IgD-negative memory B cell (primary cell): ENCODE results near the gene PAQR5. TPM values are rescaled to one million over a fixed set of nuclear protein-coding genes. Genes with fewer than 3 reads are reported as not detected.

ENCODE experiments used
- H3K27ac Mint-ChIP-seq, 3 donors: one replicate each; pipeline ENCODE4 v1.8.0; 2020 to 2022; ENCODE audit warnings: mild to moderate bottlenecking in 3 of 3, mixed read lengths in 3 of 3, moderate library complexity in 1 of 3
- H3K27me3 Mint-ChIP-seq: one replicate; pipeline ENCODE4 v1.8.0; 2021; ENCODE audit warnings: mixed read lengths
- H3K36me3 Mint-ChIP-seq: one replicate; pipeline ENCODE4 v1.8.0; 2020; ENCODE audit warnings: mild to moderate bottlenecking, mixed read lengths
- H3K4me1 Mint-ChIP-seq, 3 donors: one replicate each; pipeline ENCODE4 v1.8.0; 2020 to 2022; ENCODE audit warnings: mixed read lengths in 3 of 3, mild to moderate bottlenecking in 1 of 3
- H3K4me3 Mint-ChIP-seq, 4 donors: one replicate each; pipeline ENCODE4 v1.8.0; 2020 to 2022; ENCODE audit warnings: mild to moderate bottlenecking in 4 of 4, mixed read lengths in 4 of 4, moderate library complexity in 3 of 4
- H3K9me3 Mint-ChIP-seq, 3 donors: one replicate each; pipeline ENCODE4 v1.8.0; 2020 to 2021; ENCODE audit warnings: mixed read lengths in 3 of 3, mild to moderate bottlenecking in 1 of 3
- polyA plus RNA-seq: library from polyadenylated mRNA; unstranded; fragments of 300-500 nt; fragmentation: Illumina TruSeq; gene quantifications from one replicate; pipeline ENCODE4 v1.2.3, GENCODE V29; 2021

Gene PAQR5
- polyA plus RNA-seq, 1 donor from 2014 or later = not detected

DNA sequence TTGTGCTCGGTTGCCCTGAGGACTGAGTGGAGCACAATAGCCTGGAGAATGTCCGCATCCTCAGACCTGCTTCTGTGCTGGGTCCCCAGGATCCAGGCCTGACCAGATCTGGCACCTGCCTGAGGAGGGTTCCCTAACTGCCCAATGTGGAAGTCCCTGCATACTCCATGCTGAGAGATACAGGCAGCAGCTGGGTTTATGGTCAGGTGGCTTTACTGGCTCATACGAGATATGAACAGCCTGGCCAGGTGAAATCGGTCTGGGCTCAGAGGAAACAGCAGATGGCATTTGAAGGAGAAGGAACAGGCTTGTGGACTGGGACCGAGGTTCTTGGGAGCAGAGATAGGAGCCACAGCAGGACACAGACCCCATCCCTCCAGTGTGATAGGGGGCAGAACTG is 97.3 kb downstream of the PAQR5 start:
- peaks cover 2 to 6% (median 6%) of the 10 kb centered on the region in 3 donors for H3K4me1 Mint-ChIP-seq

DNA sequence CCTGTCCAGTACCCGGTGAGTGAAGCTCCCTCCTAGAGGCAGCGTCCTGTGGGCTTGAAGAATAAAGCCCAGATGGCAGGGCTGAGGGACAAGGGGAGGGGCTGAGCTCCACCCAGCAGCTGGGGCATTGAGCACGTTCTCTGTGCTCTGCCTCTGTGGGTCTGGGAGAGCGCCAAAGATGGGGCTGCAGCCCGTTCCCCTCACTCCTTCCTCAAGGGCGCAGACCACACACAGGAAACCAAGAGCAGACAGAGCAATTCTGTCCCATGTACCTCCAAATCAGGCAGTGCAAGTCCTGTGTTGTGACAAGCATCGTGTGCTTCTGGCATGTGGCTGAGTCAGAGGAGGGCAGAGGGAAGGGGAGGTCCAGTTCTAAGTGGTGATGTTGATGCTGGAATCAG is 99.8 kb downstream of the PAQR5 start:
- Mint-ChIP-seq H3K4me1 (peaks cover 2 to 6% (median 6%) of the 10 kb centered on the region in 3 donors), H3K9me3 (no peaks in the 10 kb centered on the region), H3K27ac (no peak overlapping the region), H3K4me3 (no peak overlapping the region), H3K27me3 (peaks cover 9% of the 10 kb centered on the region), H3K36me3 (no peaks in the 10 kb centered on the region)

More for the DNA sequence above, 97.3 kb downstream of the PAQR5 start:
- Mint-ChIP-seq H3K27me3 (peaks cover 8% of the 10 kb centered on the region), H3K27ac (no peak overlapping the region), H3K9me3 (no peaks in the 10 kb centered on the region), H3K36me3 (no peaks in the 10 kb centered on the region), H3K4me3 (no peak overlapping the region)

DNA sequence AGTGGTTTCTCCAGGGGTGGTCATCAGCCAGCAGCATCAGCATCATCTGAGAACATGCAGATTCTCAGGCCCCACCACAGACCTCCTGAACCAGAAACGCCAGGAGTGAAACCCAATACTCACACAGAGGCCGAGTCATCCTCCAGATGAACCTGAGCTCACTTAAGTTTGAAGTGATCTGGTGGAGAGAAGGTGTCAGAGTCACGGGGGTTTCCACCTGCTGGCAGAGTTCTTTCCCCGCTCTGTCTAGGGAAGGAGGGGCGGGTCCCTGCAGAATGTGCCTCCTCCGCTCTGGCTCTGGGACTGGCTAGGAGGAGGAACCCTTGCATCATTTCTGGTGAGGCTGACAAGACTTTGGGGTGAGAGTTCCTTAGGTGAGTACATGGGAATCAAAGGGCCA is 102.1 kb downstream of the PAQR5 start:
- H3K27me3 Mint-ChIP-seq = peaks cover 2% of the 10 kb centered on the region
- H3K4me1 Mint-ChIP-seq = no peaks in the 10 kb centered on the region
- H3K4me3 Mint-ChIP-seq = no peak overlapping the region
- no peak overlapping the region for H3K27ac Mint-ChIP-seq
- H3K9me3 Mint-ChIP-seq = no peaks in the 10 kb centered on the region
- no peaks in the 10 kb centered on the region for H3K36me3 Mint-ChIP-seq

DNA sequence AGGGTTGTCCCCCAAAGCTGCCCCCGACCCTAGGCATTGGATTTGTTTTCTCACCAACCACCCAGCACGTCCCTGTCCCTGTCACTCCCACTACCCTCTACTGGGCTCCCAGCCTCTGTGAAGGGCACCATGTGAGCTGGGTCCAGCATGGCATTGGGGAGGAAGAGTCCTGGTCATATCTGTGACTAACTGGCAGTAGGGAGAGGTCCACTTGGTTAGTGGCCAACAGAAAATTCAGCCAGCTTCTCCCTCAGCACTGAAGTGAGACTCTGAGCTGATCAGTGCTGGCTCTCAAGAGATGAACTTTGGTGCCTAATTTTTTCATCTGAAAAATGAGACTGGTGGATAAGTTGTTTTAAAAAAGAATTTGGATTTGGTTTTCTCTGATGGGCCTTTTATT is 104.1 kb downstream of the PAQR5 start:
- Mint-ChIP-seq H3K27me3 (peaks cover 5% of the 10 kb centered on the region), H3K36me3 (no peaks in the 10 kb centered on the region), H3K4me1 (no peaks in the 10 kb centered on the region), H3K27ac (no peak overlapping the region), H3K9me3 (no peaks in the 10 kb centered on the region), H3K4me3 (no peak overlapping the region)

DNA sequence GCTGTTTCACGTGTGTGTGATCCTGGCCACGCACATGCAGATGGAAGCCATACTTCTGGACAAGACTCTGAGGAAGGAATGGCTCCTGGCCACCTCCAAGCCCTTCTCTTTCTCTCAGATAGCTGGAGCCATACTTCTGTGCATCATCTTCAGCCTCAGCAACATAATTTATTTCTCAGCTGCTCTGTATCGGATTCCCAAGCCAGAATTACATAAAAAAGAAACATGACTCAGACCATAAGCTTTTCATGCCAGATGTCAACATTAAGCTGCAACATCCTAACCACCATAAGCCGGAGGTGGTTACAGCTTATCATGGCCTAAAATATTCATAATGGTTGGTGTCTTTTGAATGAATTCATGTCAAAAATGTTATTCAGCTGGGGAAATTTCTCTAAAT is 104.9 kb downstream of the PAQR5 start:
- H3K36me3 Mint-ChIP-seq = no peaks in the 10 kb centered on the region
- H3K4me3 Mint-ChIP-seq = no peak overlapping the region
- peaks cover 5% of the 10 kb centered on the region for H3K27me3 Mint-ChIP-seq
- no peaks in the 10 kb centered on the region for H3K9me3 Mint-ChIP-seq
- H3K4me1 Mint-ChIP-seq = no peaks in the 10 kb centered on the region
- H3K27ac Mint-ChIP-seq = no peak overlapping the region

DNA sequence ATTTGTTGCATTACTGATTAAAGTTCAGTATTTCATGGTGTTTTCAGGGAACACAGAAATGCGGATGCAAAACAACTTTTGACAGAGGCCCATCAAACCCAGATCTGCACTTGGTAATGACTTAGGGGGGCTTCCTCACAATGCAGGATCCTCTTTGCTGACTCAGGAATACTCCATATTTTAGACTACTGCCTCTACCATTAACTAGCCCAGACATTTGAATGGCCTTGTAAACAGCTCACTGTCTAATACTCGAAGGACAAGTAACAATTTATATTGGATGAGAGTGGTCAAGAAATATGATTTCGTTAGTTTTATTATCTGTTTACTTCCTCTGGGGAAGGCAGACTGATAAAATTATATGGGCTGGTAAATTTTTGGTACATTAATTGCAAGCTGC is 106.4 kb downstream of the PAQR5 start:
- Mint-ChIP-seq H3K36me3 (no peaks in the 10 kb centered on the region), H3K4me1 (no peaks in the 10 kb centered on the region), H3K27ac (no peak overlapping the region), H3K27me3 (peaks cover 8% of the 10 kb centered on the region), H3K4me3 (no peak overlapping the region), H3K9me3 (no peaks in the 10 kb centered on the region)

DNA sequence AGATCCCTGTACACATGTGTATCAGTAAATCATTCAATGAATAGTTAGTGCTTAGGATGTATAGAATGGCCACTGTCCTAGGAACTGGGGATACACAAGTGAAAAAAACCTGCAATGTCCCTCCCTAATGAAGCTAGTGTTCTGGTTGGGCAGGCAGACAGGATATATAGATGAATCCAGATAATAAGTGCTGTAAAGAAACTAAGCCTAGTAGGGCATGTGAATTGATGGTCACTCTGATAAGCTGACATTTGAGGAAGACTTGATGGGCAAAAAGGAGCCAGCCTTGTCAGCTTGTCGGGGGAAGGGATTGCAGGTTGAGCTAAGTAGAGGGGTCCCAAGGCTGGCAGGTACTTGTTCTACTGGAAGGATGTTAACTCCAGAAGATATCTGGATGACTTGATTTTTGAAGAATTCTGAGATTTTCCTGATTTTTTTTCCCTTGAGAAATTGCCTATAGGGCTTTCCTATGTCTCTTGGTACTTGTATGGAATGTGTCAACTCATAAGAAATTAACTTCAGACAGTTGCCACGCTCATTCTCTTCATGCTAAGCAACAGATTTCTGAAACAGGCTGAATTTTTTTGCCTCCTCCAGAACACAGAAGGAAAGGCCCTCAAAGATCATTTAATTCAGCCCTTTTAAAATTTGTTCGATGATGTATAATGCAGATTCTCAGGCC is 109.1 kb downstream of the PAQR5 start:
- Mint-ChIP-seq H3K4me3 (no peak overlapping the region), H3K27ac (no peak overlapping the region), H3K36me3 (no peaks in the 10 kb centered on the region), H3K4me1 (no peaks in the 10 kb centered on the region), H3K27me3 (peaks cover 8% of the 10 kb centered on the region), H3K9me3 (no peaks in the 10 kb centered on the region)

DNA sequence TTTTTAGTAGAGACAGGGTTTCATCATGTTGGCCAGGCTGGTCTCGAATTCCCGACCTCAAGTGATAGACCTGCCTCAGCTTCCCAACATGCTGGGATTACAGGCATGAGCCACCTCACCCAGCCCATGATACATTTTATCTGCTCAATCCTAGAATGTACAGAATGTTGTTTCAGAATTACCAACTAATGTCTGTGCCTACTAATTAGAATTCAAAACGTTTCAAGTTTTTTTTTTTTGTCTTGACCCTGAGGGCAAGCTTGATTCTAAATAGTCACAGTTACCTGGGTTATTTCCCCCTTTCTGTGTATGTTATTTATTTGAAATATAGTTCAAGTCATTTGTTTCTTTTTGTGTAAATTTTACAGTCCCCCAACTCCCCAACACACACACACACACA is 110.1 kb downstream of the PAQR5 start:
- H3K9me3 Mint-ChIP-seq = no peaks in the 10 kb centered on the region
- peaks cover 7% of the 10 kb centered on the region for H3K27me3 Mint-ChIP-seq
- H3K4me3 Mint-ChIP-seq = no peak overlapping the region
- H3K27ac Mint-ChIP-seq = no peak overlapping the region
- no peaks in the 10 kb centered on the region for H3K36me3 Mint-ChIP-seq
- H3K4me1 Mint-ChIP-seq = peaks cover under 1 to 3% (median 1%) of the 10 kb centered on the region in 3 donors

DNA sequence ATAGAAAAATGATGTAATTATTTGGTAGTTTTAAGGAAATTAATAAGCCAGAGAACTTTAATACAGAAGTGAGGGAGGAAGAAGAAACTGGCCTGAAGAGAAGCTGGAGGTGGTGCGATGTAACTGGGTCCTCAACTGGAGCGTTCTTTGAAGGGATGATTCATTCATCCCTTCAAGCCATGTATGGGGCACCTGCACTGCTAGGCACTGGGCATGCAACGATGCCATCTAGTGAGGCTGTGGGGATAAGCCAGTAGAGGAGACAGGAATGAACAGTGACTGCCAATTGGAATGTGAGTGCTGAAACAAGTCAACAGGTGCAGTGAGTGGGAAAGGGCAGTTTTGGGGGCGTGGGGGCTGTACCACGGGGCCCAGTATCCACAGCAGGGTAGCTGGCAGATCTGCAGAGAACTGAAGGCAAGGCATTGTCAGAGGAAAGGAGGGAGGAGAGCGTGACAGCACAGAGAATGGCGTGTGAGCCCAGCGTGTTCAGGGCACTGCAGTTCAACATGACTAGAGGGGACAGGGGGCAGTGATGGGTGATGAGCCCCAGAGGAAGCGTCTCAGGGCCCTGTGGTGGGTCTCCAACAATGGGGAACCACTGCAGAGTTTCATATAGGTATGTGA is 111.6 kb downstream of the PAQR5 start:
- Mint-ChIP-seq H3K36me3 (no peaks in the 10 kb centered on the region), H3K9me3 (no peaks in the 10 kb centered on the region), H3K27ac (no peak overlapping the region), H3K4me3 (no peak overlapping the region), H3K4me1 (peaks cover 3 to 8% (median 5%) of the 10 kb centered on the region in 3 donors), H3K27me3 (peaks cover 13% of the 10 kb centered on the region)

DNA sequence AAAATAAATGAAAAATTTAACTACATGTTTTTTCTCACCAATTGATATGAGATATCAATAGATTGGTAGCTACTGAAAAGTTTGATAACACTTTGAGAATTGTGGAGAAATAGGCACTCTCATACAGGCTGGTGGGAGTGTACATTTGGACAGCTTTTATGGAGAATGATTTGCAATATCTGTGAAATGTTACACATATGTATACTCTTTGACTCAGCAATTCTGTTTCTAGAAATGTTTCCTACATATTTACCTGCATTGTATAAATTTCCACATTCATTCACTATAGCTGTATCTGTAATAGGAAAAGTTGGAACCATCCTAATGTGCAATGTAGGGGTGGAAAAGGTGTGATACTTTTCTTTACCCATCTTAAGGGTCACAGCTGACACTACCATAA is 113.6 kb downstream of the PAQR5 start:
- Mint-ChIP-seq H3K9me3 (no peaks in the 10 kb centered on the region), H3K27ac (no peak overlapping the region), H3K27me3 (peaks cover 13% of the 10 kb centered on the region), H3K4me1 (peaks cover 3 to 10% (median 5%) of the 10 kb centered on the region in 3 donors), H3K4me3 (no peak overlapping the region), H3K36me3 (no peaks in the 10 kb centered on the region)

DNA sequence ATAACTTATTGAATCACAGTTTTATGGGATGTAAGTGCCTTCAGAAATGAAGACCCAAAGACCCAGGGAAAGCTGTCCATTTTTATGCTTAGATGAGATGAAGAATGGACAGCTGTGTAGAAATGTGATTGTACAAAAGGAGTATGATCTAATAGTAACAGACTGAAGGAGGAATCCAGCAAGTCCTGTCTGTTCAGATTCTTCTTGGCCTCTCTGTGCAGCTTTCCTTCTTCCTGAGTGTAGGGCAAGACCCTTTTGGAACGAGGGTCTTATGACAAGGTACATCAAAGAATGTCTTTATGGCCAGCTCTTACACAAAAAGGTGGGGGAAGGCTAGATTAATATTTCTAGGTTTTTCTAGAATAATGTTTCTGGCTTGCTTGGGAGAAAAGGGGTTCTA is 114.0 kb downstream of the PAQR5 start:
- Mint-ChIP-seq H3K9me3 (no peaks in the 10 kb centered on the region), H3K27me3 (peaks cover 11% of the 10 kb centered on the region), H3K27ac (no peak overlapping the region), H3K4me1 (peaks cover 3 to 10% (median 5%) of the 10 kb centered on the region in 3 donors), H3K36me3 (no peaks in the 10 kb centered on the region), H3K4me3 (peak overlapping the region in 2 of 4 donors; percentile 30 to 67)

DNA sequence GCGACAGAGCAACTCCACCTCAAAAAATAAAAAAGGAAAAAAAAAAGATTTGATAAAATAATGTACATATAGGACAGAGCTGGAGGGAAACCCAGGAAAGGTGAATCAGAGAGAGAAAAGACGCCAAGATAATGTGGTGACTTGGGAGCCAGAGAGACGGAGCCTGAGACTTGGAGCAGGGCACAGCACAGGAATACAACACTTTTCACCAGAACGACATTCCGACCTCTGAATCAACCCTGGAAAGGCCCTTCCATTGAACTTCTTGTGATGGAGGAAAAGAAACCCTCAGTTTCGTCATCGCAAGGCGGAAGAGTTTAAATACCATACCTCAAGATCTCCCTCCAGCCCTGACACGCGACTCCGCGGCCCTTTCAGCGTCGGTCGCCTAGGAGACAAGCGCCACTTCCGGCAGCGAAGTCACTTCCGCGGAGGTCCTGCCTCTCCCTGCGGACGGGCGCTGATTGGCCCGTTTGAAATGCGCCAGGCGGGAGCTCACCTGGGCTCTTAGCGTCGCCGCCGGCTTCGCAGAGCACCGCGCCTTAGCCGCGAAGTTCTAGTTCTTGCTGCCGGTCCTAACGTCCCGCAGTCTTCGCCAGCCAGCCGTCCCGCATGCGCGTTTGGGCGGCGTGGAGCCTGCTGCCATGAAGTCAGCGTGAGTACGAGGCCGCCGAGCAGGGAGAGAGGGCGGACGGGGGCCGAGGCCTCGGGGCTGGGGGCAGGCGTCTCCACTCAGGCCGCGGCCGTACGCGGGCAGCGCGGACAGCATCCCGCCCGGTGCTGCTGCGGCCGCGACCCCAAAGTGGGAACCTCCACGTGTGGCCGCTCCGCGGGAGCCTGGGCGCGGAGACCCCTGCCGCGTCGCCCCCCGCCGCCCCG is 115.3 kb downstream of the PAQR5 start, which contains the start of gene KIF23:
Gene KIF23, plus strand, starts transcription at position 528 of the 879 bp plus-strand sequence. Its CDS starts 117 bp downstream, at position 645.
- Mint-ChIP-seq H3K36me3 (no peaks in the 10 kb centered on the region), H3K4me3 (peak within 1 kb of the TSS; percentile 75 to 95 (median 90)), H3K9me3 (no peaks in the 10 kb centered on the region), H3K4me1 (peaks cover 4 to 10% (median 9%) of the 10 kb centered on the region in 3 donors), H3K27me3 (peaks cover 10% of the 10 kb centered on the region), H3K27ac (peak within 1 kb of the TSS; percentile 15 to 84 (median 34))

DNA sequence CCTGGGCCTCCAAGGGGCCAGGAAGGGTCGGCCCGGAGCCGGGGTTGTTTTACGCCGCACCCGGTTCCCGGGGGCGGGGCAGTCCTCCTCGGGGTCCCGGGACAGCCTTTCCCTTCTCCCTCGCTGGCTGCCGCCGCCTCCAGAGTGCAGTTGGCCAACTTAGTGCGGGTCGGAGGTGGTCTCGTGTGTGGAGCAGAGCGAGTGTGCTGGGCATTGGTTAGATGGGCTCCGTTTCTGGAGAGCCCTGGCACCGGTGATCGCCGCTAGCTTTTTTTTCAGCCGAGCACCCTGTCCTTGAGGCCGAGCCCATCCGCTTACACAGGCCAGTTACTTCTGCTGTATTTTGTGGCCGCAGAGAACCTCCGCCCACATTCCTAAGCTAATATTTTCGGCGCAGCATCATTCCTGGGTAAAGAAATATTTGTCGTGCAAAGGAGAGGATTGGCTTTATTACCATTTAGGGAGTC is 116.0 kb downstream of the PAQR5 start:
- Mint-ChIP-seq H3K36me3 (peaks cover 1% of the 10 kb centered on the region), H3K9me3 (no peaks in the 10 kb centered on the region), H3K4me1 (peaks cover 4 to 13% (median 10%) of the 10 kb centered on the region in 3 donors), H3K27ac (peak overlapping the region in 1 of 3 donors; percentile 36), H3K4me3 (peak overlapping the region; percentile 64 to 90 (median 84)), H3K27me3 (peaks cover 7% of the 10 kb centered on the region)

DNA sequence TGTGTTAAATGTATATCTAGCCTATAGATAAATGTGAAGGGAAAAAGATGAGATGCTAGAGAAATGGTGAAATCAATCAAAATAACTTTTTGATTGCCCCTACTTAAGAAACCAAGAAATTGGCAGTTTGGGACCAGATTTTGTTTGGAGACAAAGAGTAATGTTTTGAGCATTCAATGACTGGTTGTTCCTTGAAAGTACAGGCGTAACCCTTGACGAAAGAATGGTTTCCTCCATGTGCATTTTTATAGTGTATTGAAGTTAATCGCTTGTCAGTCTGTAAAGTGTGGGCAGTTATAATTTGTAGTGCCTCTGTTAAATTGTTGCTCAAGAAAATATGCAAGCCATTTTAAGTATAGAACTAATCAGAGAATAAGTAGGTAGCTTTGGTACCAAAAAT is 116.7 kb downstream of the PAQR5 start:
- Mint-ChIP-seq H3K9me3 (no peaks in the 10 kb centered on the region), H3K36me3 (peaks cover 1% of the 10 kb centered on the region), H3K27ac (no peak overlapping the region), H3K4me1 (peaks cover 4 to 13% (median 10%) of the 10 kb centered on the region in 3 donors), H3K4me3 (peak overlapping the region; percentile 56 to 64 (median 61)), H3K27me3 (peaks cover 7% of the 10 kb centered on the region)

DNA sequence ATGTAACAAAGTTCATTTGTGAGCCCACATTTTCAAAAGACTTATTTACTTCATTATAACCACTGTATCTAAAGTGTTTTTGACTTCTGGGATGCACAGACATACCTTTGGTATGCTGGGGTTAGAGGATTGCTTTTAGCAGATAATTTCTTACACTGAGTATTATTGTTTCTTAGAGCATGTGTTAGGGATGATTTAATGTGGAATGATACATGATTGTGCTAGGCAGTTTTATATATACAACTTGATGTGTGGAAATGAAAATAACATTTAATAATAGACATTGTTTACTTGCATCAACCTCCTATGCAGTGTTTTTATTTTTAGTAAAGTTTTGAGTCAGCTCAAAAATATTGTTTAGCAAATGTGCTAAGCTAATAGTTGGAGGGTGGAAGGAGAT is 118.9 kb downstream of the PAQR5 start:
- H3K27ac Mint-ChIP-seq = no peak overlapping the region
- H3K36me3 Mint-ChIP-seq = peaks cover 1% of the 10 kb centered on the region
- peak overlapping the region in 1 of 4 donors; percentile 59 for H3K4me3 Mint-ChIP-seq
- peaks cover 7% of the 10 kb centered on the region for H3K27me3 Mint-ChIP-seq
- H3K4me1 Mint-ChIP-seq = peaks cover 4 to 13% (median 10%) of the 10 kb centered on the region in 3 donors
- no peaks in the 10 kb centered on the region for H3K9me3 Mint-ChIP-seq
